Ascending aorta (tissue), 2 donors: ENCODE data around the gene CCDC78. TPM values are rescaled to one million over a fixed set of nuclear protein-coding genes. Genes with fewer than 3 reads are reported as not detected.
A peak's percentile ranks its signal among the peaks of the same experiment; 100 is the strongest.

Source experiments
- DNase-seq, 2 donors: peaks; one replicate each; pipeline ENCODE4 v3.0.0-alpha.2; 2019; ENCODE audit warnings: low spot score in 2 of 2
- H3K27ac ChIP-seq, 2 donors: fragments of 200-600 bp; sonication (generic); one replicate each; pipeline ENCODE4 v1.5.1; 2016 to 2017; ENCODE audit warnings: mild to moderate bottlenecking in 1 of 2
- H3K27me3 ChIP-seq: fragments of 200-600 bp; sonication (generic); one replicate; pipeline ENCODE4 v1.5.1; 2017
- H3K36me3 ChIP-seq, 2 donors: fragments of 200-600 bp; sonication (generic); one replicate each; pipeline ENCODE4 v1.5.1; 2016
- H3K4me1 ChIP-seq, 2 donors: fragments of 200-600 bp; sonication (generic); one replicate each; pipeline ENCODE4 v1.5.1; 2016 to 2017; ENCODE audit warnings: mild to moderate bottlenecking in 1 of 2
- H3K4me3 ChIP-seq, 2 donors: fragments of 200-600 bp; sonication (generic); one replicate each; pipeline ENCODE4 v1.5.1; 2016 to 2017; ENCODE audit warnings: mild to moderate bottlenecking in 1 of 2
- H3K9me3 ChIP-seq, 2 donors: fragments of 200-600 bp; sonication (generic); one replicate each; pipeline ENCODE4 v1.5.1; 2016
- intact Hi-C: fragments of 100-400 bp; cut with DNase I; formaldehyde crosslinking; loops from one replicate; pipeline ENCODE4 v1.15.1; 2023
- total RNA-seq: library from RNA; depleted of rRNA; stranded (reverse); fragments of >200 nt; gene quantifications from one replicate; pipeline ENCODE4 v1.1.0, GENCODE V29; 2016
- TF ChIP-seq, protein P1 (sequence below), 3 experiments: fragments of 200-600 bp in 2 of 3; fragments of 450-650 bp in 1 of 3; sonication (generic) in 2 of 3; IDR thresholded peaks; one replicate each; pipeline ENCODE4 v1.5.1; 2016 to 2019; ENCODE audit warnings: antibody characterized with exemption in 3 of 3, mild to moderate bottlenecking in 1 of 3, moderate library complexity in 1 of 3

CCDC78 gene
- total RNA-seq, 1 donor from 2014 or later, result 8.2 TPM

GRCh38 chr16:724188-725040, 1.8 kb downstream of the CCDC78 start:
- intact Hi-C loops, result no loop called here
- Histone ChIP-seq H3K9me3 (no peaks in the 10 kb centered on the region), H3K27me3 (peaks cover 13% of the 10 kb centered on the region), H3K36me3 (no peaks in the 10 kb centered on the region), H3K4me1 (peaks cover 25 to 32% of the 10 kb centered on the region in 2 donors), H3K27ac (no peak overlapping the region), H3K4me3 (no peak overlapping the region)
- TF ChIP-seq, protein P1, sequence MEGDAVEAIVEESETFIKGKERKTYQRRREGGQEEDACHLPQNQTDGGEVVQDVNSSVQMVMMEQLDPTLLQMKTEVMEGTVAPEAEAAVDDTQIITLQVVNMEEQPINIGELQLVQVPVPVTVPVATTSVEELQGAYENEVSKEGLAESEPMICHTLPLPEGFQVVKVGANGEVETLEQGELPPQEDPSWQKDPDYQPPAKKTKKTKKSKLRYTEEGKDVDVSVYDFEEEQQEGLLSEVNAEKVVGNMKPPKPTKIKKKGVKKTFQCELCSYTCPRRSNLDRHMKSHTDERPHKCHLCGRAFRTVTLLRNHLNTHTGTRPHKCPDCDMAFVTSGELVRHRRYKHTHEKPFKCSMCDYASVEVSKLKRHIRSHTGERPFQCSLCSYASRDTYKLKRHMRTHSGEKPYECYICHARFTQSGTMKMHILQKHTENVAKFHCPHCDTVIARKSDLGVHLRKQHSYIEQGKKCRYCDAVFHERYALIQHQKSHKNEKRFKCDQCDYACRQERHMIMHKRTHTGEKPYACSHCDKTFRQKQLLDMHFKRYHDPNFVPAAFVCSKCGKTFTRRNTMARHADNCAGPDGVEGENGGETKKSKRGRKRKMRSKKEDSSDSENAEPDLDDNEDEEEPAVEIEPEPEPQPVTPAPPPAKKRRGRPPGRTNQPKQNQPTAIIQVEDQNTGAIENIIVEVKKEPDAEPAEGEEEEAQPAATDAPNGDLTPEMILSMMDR (IDR thresholded peaks at IDR 0.05), result no peak
- no peak for DNase-seq

DNA sequence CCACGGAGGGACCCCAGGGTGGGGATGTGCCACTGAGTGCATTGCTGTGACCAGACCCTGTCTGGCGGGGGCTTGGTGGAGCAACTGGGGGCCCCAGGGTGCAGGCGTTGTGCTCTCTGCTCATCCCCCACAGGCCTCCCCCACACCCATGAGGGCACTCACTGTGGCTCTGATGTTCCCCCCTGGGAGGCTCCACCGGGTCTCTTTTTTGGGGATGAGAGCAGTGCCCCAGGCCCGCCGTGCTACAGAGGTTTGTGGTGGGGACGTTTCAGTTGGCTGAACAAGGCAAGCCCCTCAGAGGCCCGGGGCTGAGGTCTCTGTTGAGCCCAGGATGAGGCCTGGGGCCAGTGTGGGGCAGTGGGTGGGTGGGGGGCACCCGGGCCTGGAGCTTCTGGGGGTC, 2.5 kb downstream of the CCDC78 start:
- intact Hi-C loops, result no loop called here
- Histone ChIP-seq H3K27ac (no peak overlapping the region), H3K4me1 (peaks cover 25 to 32% of the 10 kb centered on the region in 2 donors), H3K36me3 (no peaks in the 10 kb centered on the region), H3K27me3 (peaks cover 13% of the 10 kb centered on the region), H3K9me3 (no peaks in the 10 kb centered on the region), H3K4me3 (no peak overlapping the region)
- no peak for DNase-seq
- TF ChIP-seq, protein P1 (IDR thresholded peaks at IDR 0.05), result no peak

- peaks cover 19 to 25% of the 10 kb centered on the region in 2 donors for H3K4me1 ChIP-seq
- H3K4me3 ChIP-seq, result no peak overlapping the region
- no peaks in the 10 kb centered on the region for H3K36me3 ChIP-seq
- H3K9me3 ChIP-seq, result no peaks in the 10 kb centered on the region
- intact Hi-C loops, result no loop called here
- TF ChIP-seq, protein P1 (IDR thresholded peaks at IDR 0.05), result no peak
- no peak for DNase-seq
- H3K27me3 ChIP-seq, result peaks cover 10% of the 10 kb centered on the region
- no peak overlapping the region for H3K27ac ChIP-seq
These were observed 3.2 kb downstream of the CCDC78 start for GRCh38 chr16:722835-723633.

DNA sequence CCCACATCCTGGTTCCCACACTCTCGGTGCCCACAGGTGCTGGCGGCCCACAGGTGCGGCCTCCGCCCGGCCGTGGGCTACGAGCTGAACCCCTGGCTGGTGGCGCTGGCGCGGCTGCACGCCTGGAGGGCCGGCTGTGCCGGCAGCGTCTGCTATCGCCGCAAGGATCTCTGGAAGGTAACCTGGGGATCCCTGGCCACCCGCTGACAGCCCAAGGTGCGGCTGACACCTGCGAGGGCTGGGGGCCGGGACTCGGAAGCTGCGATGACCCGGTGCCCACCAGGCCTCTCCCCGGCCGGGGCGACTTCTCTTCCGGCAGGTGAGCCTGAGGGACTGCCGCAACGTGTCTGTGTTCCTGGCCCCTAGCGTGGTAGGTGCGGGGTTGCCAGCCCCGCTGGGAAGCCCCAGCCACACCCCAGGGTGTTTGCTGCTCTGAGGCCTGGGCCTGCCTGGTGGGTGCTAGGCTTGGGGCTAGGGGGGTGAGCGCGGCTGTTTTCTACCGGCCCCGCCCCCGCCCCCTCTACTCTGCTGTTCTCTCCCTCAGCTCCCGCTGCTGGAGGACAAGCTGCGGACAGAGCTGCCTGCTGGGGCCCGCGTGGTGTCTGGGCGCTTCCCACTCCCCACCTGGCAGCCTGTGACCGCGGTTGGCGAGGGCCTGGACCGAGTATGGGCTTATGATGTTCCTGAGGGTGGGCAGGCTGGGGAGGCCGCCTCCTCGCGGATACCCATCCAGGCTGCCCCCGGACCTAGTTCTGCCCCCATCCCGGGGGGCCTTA, 4.3 kb downstream of the CCDC78 start:
- Histone ChIP-seq H3K27me3 (no peaks in the 10 kb centered on the region), H3K4me1 (peaks cover 10 to 14% of the 10 kb centered on the region in 2 donors), H3K9me3 (no peaks in the 10 kb centered on the region), H3K36me3 (no peaks in the 10 kb centered on the region), H3K27ac (peak overlapping the region in 1 of 2 donors; percentile 80), H3K4me3 (peak overlapping the region; percentile 74 to 96)
- no peak for DNase-seq
- TF ChIP-seq, protein P1 (IDR thresholded peaks at IDR 0.05), result no peak
- intact Hi-C loops, result no loop called here

DNA sequence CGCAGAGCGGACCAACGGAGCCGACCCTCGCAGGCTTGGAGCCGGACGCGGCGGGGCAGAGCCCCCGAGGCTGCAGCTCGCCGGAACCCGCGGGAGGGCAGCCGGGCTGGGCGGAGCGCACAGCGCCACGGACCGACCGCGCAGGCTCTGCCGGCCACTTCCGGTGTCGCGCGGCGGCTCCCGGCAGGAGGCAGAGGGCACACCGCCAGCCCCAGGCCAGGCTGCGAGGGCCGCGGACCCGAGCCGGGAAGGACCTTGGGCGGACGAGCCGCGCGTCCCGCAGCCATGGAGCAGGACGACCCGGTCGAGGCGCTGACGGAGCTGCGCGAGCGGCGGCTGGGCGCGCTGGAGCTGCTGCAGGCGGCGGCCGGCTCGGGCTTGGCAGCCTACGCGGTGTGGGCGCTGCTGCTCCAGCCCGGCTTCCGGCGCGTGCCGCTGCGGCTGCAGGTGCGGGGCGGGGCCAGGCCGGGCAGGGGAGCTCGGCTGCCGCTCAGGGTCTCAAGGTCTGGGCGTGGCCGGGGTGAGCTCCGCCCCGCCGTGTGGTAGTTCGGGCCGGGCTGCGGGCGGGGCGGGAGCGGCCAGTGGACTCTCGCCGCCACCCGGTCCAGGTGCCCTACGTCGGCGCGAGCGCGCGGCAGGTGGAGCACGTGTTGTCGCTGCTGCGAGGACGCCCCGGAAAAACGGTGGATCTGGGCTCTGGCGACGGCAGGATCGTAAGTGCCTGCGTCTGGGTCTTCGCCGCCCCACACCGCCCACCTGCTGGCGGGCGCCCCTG, 5.1 kb downstream of the CCDC78 start, which contains the start of gene ANTKMT:
Gene ANTKMT (plus strand): TSS at position 157 of the 775 bp plus-strand sequence. CDS start 129 bp downstream, at position 286.
- Histone ChIP-seq H3K27ac (peak within 1 kb of the TSS; percentile 74 to 80), H3K4me3 (peak within 1 kb of the TSS; percentile 74 to 96), H3K36me3 (no peaks in the 10 kb centered on the region), H3K4me1 (peaks cover 8 to 14% of the 10 kb centered on the region in 2 donors), H3K9me3 (no peaks in the 10 kb centered on the region), H3K27me3 (no peaks in the 10 kb centered on the region)
- intact Hi-C loops, result no loop called here
- DNase-seq, result peak in 1 of 2 donors; percentile 82
- TF ChIP-seq, protein P1 (IDR thresholded peaks at IDR 0.05), result no peak
